Vagina (tissue), 2 donors: ENCODE data around the gene TSPEAR. TPM values are rescaled to one million over a fixed set of nuclear protein-coding genes. Genes with fewer than 3 reads are reported as not detected.

Experiments
- DNase-seq, 2 donors: peaks; one replicate each; pipeline ENCODE4 v3.0.0-alpha.2; 2017; ENCODE audit errors: extremely low spot score in 2 of 2
- H3K27ac ChIP-seq: fragments of 200-600 bp; sonication (generic); one replicate; pipeline ENCODE4 v1.5.1; 2019
- H3K27me3 ChIP-seq: fragments of 200-600 bp; sonication (generic); one replicate; pipeline ENCODE4 v1.5.1; 2019
- H3K36me3 ChIP-seq, 2 donors: fragments of 200-600 bp; sonication (generic); one replicate each; pipeline ENCODE4 v1.5.1; 2017 to 2019
- H3K4me1 ChIP-seq: fragments of 200-600 bp; sonication (generic); one replicate; pipeline ENCODE4 v1.5.1; 2019
- H3K4me3 ChIP-seq, 2 donors: fragments of 200-600 bp; sonication (generic); 1 replicate in 1 of 2; 2 replicates in 1 of 2; pipeline ENCODE4 v1.5.1; 2016 to 2019
- H3K9me3 ChIP-seq: fragments of 200-600 bp; sonication (generic); one replicate; pipeline ENCODE4 v1.5.1; 2019
- CTCF ChIP-seq, 3 experiments: fragments of 450-650 bp in 2 of 3; fragments of 200-600 bp in 1 of 3; sonication (generic) in 1 of 3; IDR thresholded peaks; one replicate each; pipeline ENCODE4 v1.5.1; 2017 to 2019; ENCODE audit warnings: antibody characterized with exemption in 3 of 3, mild to moderate bottlenecking in 2 of 3, moderate library complexity in 2 of 3
- POLR2A ChIP-seq, 2 donors: fragments of 450-650 bp; IDR thresholded peaks; one replicate each; pipeline ENCODE4 v1.6.1; 2017; ENCODE audit warnings: antibody characterized with exemption in 2 of 2, mild to moderate bottlenecking in 2 of 2, moderate library complexity in 2 of 2
- POLR2AphosphoS5 ChIP-seq, 2 donors: sonication (generic); formaldehyde crosslinking; IDR thresholded peaks; one replicate each; pipeline ENCODE4 v1.9.0; 2017; ENCODE audit warnings: antibody characterized with exemption in 2 of 2, mild to moderate bottlenecking in 2 of 2, low read depth in 1 of 2; ENCODE audit not compliant: insufficient read depth in 1 of 2
- intact Hi-C: fragments of 100-400 bp; cut with DNase I; formaldehyde crosslinking; loops from one replicate; pipeline ENCODE4 v1.15.1; 2023
- total RNA-seq: library from RNA; depleted of rRNA; stranded (reverse); fragments of >200 nt; gene quantifications from one replicate; pipeline ENCODE4 v1.2.3, GENCODE V29; 2016

TSPEAR gene
- total RNA-seq, 1 donor from 2014 or later = not detected

GRCh38 chr21:44590311-44590721 is 121.1 kb downstream of the TSPEAR start:
- Histone ChIP-seq H3K4me3 (no peak overlapping the region), H3K4me1 (no peaks in the 10 kb centered on the region), H3K36me3 (no peaks in the 10 kb centered on the region), H3K27me3 (no peaks in the 10 kb centered on the region), H3K27ac (no peak overlapping the region), H3K9me3 (no peaks in the 10 kb centered on the region)
- intact Hi-C loops = no loop called here
- no peak for TF ChIP-seq CTCF (IDR thresholded peaks at IDR 0.05)
- no peak for TF ChIP-seq POLR2A (IDR thresholded peaks at IDR 0.05)
- no peak for TF ChIP-seq POLR2AphosphoS5 (IDR thresholded peaks at IDR 0.05; ENCODE audit: insufficient read depth in 1 of 2, low read depth in 1 of 2)
- peak in 1 of 2 donors; percentile 79 for DNase-seq

- TF ChIP-seq POLR2A (IDR thresholded peaks at IDR 0.05) (no peak), POLR2AphosphoS5 (IDR thresholded peaks at IDR 0.05; ENCODE audit: insufficient read depth in 1 of 2, low read depth in 1 of 2) (no peak), CTCF (IDR thresholded peaks at IDR 0.05) (no peak)
- Histone ChIP-seq H3K36me3 (no peaks in the 10 kb centered on the region), H3K27ac (no peak overlapping the region), H3K9me3 (no peaks in the 10 kb centered on the region), H3K4me3 (no peak overlapping the region), H3K27me3 (no peaks in the 10 kb centered on the region), H3K4me1 (no peaks in the 10 kb centered on the region)
- peak; percentile 52 to 79 for DNase-seq
- intact Hi-C loops = loop anchor here (10.0 kb wide), 1 partner anchor 135 kb away; the partner anchor contains the start of gene LRRC3
Measured at GRCh38 chr21:44589586-44590305, 121.6 kb downstream of the TSPEAR start.

- no peak for TF ChIP-seq POLR2AphosphoS5 (IDR thresholded peaks at IDR 0.05; ENCODE audit: insufficient read depth in 1 of 2, low read depth in 1 of 2)
- TF ChIP-seq POLR2A (IDR thresholded peaks at IDR 0.05) = no peak
- no peak for TF ChIP-seq CTCF (IDR thresholded peaks at IDR 0.05)
- no peaks in the 10 kb centered on the region for H3K9me3 ChIP-seq
- DNase-seq = peak in 1 of 2 donors; percentile 58
- H3K27ac ChIP-seq = no peak overlapping the region
- no peaks in the 10 kb centered on the region for H3K27me3 ChIP-seq
- intact Hi-C loops = loop anchor here (10.0 kb wide), 1 partner anchor 134 kb away; the partner anchor contains the start of gene LRRC3
- no peaks in the 10 kb centered on the region for H3K36me3 ChIP-seq
- no peak overlapping the region for H3K4me3 ChIP-seq
- no peaks in the 10 kb centered on the region for H3K4me1 ChIP-seq
Measured at GRCh38 chr21:44589094-44589493, 122.3 kb downstream of the TSPEAR start.

- DNase-seq = peak in 1 of 2 donors; percentile 72
- Histone ChIP-seq H3K9me3 (peaks cover 9% of the 10 kb centered on the region), H3K36me3 (no peaks in the 10 kb centered on the region), H3K4me3 (no peak overlapping the region), H3K27me3 (no peaks in the 10 kb centered on the region), H3K27ac (no peak overlapping the region), H3K4me1 (no peaks in the 10 kb centered on the region)
- TF ChIP-seq POLR2AphosphoS5 (IDR thresholded peaks at IDR 0.05; ENCODE audit: insufficient read depth in 1 of 2, low read depth in 1 of 2) (no peak), CTCF (IDR thresholded peaks at IDR 0.05) (no peak), POLR2A (IDR thresholded peaks at IDR 0.05) (no peak)
- intact Hi-C loops = loop anchor here (10.0 kb wide), 1 partner anchor 131 kb away; the partner anchor contains the start of gene LRRC3
Measured at GRCh38 chr21:44585892-44586291, 125.5 kb downstream of the TSPEAR start.

- Histone ChIP-seq H3K36me3 (no peaks in the 10 kb centered on the region), H3K9me3 (peaks cover 10% of the 10 kb centered on the region), H3K27ac (no peak overlapping the region), H3K4me1 (no peaks in the 10 kb centered on the region), H3K4me3 (no peak overlapping the region), H3K27me3 (no peaks in the 10 kb centered on the region)
- DNase-seq = no peak
- intact Hi-C loops = loop anchor here (10.0 kb wide), 1 partner anchor 129 kb away; the partner anchor contains the start of gene LRRC3
- TF ChIP-seq POLR2A (IDR thresholded peaks at IDR 0.05) = no peak
- no peak for TF ChIP-seq CTCF (IDR thresholded peaks at IDR 0.05)
- TF ChIP-seq POLR2AphosphoS5 (IDR thresholded peaks at IDR 0.05; ENCODE audit: insufficient read depth in 1 of 2, low read depth in 1 of 2) = no peak
Measured at GRCh38 chr21:44583800-44584147, 127.6 kb downstream of the TSPEAR start.
